SK-N-SH (cell line): Measurements from ENCODE around the gene TWF2.

ENCODE experiments used
- POLR2AphosphoS5 ChIP-seq: IDR thresholded peaks from 2 replicates; pipeline ENCODE4 v1.6.1; 2012; ENCODE audit warnings: low read depth, low read length
- TCF12 ChIP-seq: IDR thresholded peaks from 2 replicates; pipeline ENCODE4 v1.4.0; 2012
- TF ChIP-seq, protein P1 (sequence below): fragments of 200-600 bp; sonication (generic); IDR thresholded peaks from 2 replicates; pipeline ENCODE4 v1.6.1; 2017; ENCODE audit warnings: antibody characterized with exemption, mild to moderate bottlenecking, moderate library complexity

DNA sequence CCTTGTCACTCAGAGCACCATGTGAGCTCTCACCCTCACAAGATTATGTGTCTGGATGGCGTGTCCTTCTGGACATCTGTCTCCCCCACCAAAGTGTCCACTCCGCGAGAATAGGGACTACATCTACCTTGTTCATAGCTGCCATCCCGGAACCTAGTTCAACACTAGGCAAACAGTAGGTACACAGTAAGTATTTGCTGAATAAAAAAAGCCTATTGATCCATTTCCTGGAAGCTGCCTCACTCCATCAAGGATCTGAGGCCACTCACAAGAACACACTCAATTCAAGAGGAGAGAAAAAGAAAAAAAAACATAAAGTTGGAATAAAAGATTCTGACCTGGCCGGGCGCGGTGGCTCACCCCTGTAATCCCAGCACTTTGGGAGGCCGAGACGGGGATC is 52.2 kb downstream of the TWF2 start:
- no peak for TF ChIP-seq TCF12
- no peak for TF ChIP-seq POLR2AphosphoS5
- TF ChIP-seq, protein P1, sequence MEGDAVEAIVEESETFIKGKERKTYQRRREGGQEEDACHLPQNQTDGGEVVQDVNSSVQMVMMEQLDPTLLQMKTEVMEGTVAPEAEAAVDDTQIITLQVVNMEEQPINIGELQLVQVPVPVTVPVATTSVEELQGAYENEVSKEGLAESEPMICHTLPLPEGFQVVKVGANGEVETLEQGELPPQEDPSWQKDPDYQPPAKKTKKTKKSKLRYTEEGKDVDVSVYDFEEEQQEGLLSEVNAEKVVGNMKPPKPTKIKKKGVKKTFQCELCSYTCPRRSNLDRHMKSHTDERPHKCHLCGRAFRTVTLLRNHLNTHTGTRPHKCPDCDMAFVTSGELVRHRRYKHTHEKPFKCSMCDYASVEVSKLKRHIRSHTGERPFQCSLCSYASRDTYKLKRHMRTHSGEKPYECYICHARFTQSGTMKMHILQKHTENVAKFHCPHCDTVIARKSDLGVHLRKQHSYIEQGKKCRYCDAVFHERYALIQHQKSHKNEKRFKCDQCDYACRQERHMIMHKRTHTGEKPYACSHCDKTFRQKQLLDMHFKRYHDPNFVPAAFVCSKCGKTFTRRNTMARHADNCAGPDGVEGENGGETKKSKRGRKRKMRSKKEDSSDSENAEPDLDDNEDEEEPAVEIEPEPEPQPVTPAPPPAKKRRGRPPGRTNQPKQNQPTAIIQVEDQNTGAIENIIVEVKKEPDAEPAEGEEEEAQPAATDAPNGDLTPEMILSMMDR, result no peak
